H9 (cell line): ENCODE results near the gene NAT16. TPM values are rescaled to one million over a fixed set of nuclear protein-coding genes. Genes with fewer than 3 reads are reported as not detected.

Experiments
- DNase-seq: peaks from one replicate; pipeline ENCODE4 v3.0.0-alpha.2; 2017
- H2AFZ ChIP-seq: one replicate; pipeline ENCODE4 v1.6.1; 2013; ENCODE audit warnings: mild to moderate bottlenecking, low read length, control low read depth, moderate library complexity
- H2AK5ac ChIP-seq: 2 replicates; pipeline ENCODE4 v1.6.1; 2013; ENCODE audit warnings: low read length, control low read depth, mixed read lengths; ENCODE audit not compliant: insufficient read length
- H2BK120ac ChIP-seq: one replicate; pipeline ENCODE4 v1.6.1; 2013; ENCODE audit warnings: low read depth, mild to moderate bottlenecking, low read length, control low read depth, inconsistent platforms; ENCODE audit not compliant: poor library complexity, severe bottlenecking
- H2BK12ac ChIP-seq: 2 replicates; pipeline ENCODE4 v1.6.1; 2013; ENCODE audit warnings: low read length, control low read depth, mixed read lengths, low read depth; ENCODE audit not compliant: insufficient read length
- H2BK15ac ChIP-seq: 2 replicates; pipeline ENCODE4 v1.6.1; 2013; ENCODE audit warnings: low read depth, low read length, control low read depth
- H2BK20ac ChIP-seq: one replicate; pipeline ENCODE4 v1.6.1; 2013; ENCODE audit warnings: low read depth, mild to moderate bottlenecking, low read length, control low read depth, inconsistent platforms; ENCODE audit not compliant: poor library complexity, severe bottlenecking
- H2BK5ac ChIP-seq: 2 replicates; pipeline ENCODE4 v1.6.1; 2013; ENCODE audit warnings: low read length, control low read depth, mixed read lengths; ENCODE audit not compliant: insufficient read length
- H3K14ac ChIP-seq: 2 replicates; pipeline ENCODE4 v1.6.1; 2013; ENCODE audit warnings: low read length, control low read depth; ENCODE audit not compliant: insufficient read depth
- H3K18ac ChIP-seq: 2 replicates; pipeline ENCODE4 v1.6.1; 2013; ENCODE audit warnings: low read depth, mild to moderate bottlenecking, mixed read lengths, low read length, control low read depth; ENCODE audit not compliant: insufficient read length
- H3K23ac ChIP-seq: 2 replicates; pipeline ENCODE4 v1.6.1; 2013; ENCODE audit warnings: low read length, control low read depth, mixed read lengths, low read depth; ENCODE audit not compliant: insufficient read length
- H3K23me2 ChIP-seq: 2 replicates; pipeline ENCODE4 v1.6.1; 2013; ENCODE audit warnings: low read depth, mild to moderate bottlenecking, mixed read lengths, low read length, control low read depth; ENCODE audit not compliant: insufficient read length, poor library complexity, severe bottlenecking
- H3K27ac ChIP-seq: 2 replicates; pipeline ENCODE4 v1.5.1; 2013; ENCODE audit warnings: low read length, control low read depth, mixed read lengths, low read depth; ENCODE audit not compliant: insufficient read length
- H3K27me3 ChIP-seq: 2 replicates; pipeline ENCODE4 v1.6.1; 2013; ENCODE audit warnings: low read length, control low read depth, inconsistent platforms; ENCODE audit not compliant: insufficient read depth
- H3K4ac ChIP-seq: 2 replicates; pipeline ENCODE4 v1.6.1; 2013; ENCODE audit warnings: low read depth, mild to moderate bottlenecking, control low read depth, inconsistent platforms, low read length, moderate library complexity
- H3K4me1 ChIP-seq: 2 replicates; pipeline ENCODE4 v1.6.1; 2013; ENCODE audit warnings: low read length, control low read depth, inconsistent platforms; ENCODE audit not compliant: insufficient read depth
- H3K4me2 ChIP-seq: 2 replicates; pipeline ENCODE4 v1.6.1; 2013; ENCODE audit warnings: low read length, control low read depth, mixed read lengths; ENCODE audit not compliant: insufficient read length, insufficient read depth
- H3K56ac ChIP-seq: 2 replicates; pipeline ENCODE4 v1.6.1; 2013; ENCODE audit warnings: low read depth, mild to moderate bottlenecking, mixed read lengths, low read length, control low read depth; ENCODE audit not compliant: insufficient read length
- H3K79me1 ChIP-seq: 2 replicates; pipeline ENCODE4 v1.6.1; 2013; ENCODE audit warnings: low read depth, mild to moderate bottlenecking, moderate library complexity, low read length, control low read depth, inconsistent platforms; ENCODE audit not compliant: insufficient read depth, poor library complexity, severe bottlenecking
- H3K79me2 ChIP-seq: 2 replicates; pipeline ENCODE4 v1.6.1; 2013; ENCODE audit warnings: low read length, control low read depth, inconsistent platforms; ENCODE audit not compliant: insufficient read depth
- H3K9ac ChIP-seq: 2 replicates; pipeline ENCODE4 v1.6.1; 2013; ENCODE audit warnings: low read length, control low read depth, mixed read lengths; ENCODE audit not compliant: insufficient read length; ENCODE audit errors: extremely low read depth
- H3K9me3 ChIP-seq: one replicate; pipeline ENCODE4 v1.6.1; 2013; ENCODE audit warnings: low read depth, low read length, inconsistent platforms; ENCODE audit not compliant: control insufficient read depth
- H3T11ph ChIP-seq: one replicate; pipeline ENCODE4 v1.6.1; 2013; ENCODE audit warnings: mild to moderate bottlenecking, low read length, control low read depth, inconsistent platforms
- H4K20me1 ChIP-seq: one replicate; pipeline ENCODE4 v1.6.1; 2013; ENCODE audit not compliant: control insufficient read depth, insufficient read length, insufficient read depth
- H4K5ac ChIP-seq: 2 replicates; pipeline ENCODE4 v1.6.1; 2013; ENCODE audit warnings: low read depth, mild to moderate bottlenecking, mixed read lengths, low read length, control low read depth; ENCODE audit not compliant: insufficient read length
- H4K8ac ChIP-seq: replicated peaks from 2 replicates; pipeline ENCODE4 v1.6.1; 2013; ENCODE audit warnings: low read length, control low read depth, mixed read lengths, low read depth; ENCODE audit not compliant: insufficient read length
- H4K91ac ChIP-seq: 2 replicates; pipeline ENCODE4 v1.6.1; 2013; ENCODE audit warnings: low read depth, mild to moderate bottlenecking, moderate library complexity, mixed read lengths, low read length, control low read depth; ENCODE audit not compliant: insufficient read length
- H3K27ac Mint-ChIP-seq, 3 experiments: 2 replicates in 2 of 3; 3 replicates in 1 of 3; pipeline ENCODE4 v1.8.0; 2020 to 2021; ENCODE audit warnings: mixed read lengths in 3 of 3, mild to moderate bottlenecking in 1 of 3, moderate library complexity in 1 of 3
- H3K27me3 Mint-ChIP-seq: 2 replicates; pipeline ENCODE4 v1.8.0; 2021; ENCODE audit warnings: low read depth, mild to moderate bottlenecking, moderate library complexity, mixed read lengths
- H3K36me3 Mint-ChIP-seq, 3 experiments: 2 replicates in 2 of 3; 3 replicates in 1 of 3; pipeline ENCODE4 v1.8.0; 2020 to 2021; ENCODE audit warnings: low read depth in 3 of 3, mixed read lengths in 3 of 3; ENCODE audit not compliant: insufficient read depth in 1 of 3
- H3K4me1 Mint-ChIP-seq, 2 experiments: 2 replicates each; pipeline ENCODE4 v1.8.0; 2020; ENCODE audit warnings: mixed read lengths in 2 of 2
- H3K4me3 Mint-ChIP-seq, 2 experiments: 2 replicates in 1 of 2; 3 replicates in 1 of 2; pipeline ENCODE4 v1.8.0; 2020 to 2021; ENCODE audit warnings: mild to moderate bottlenecking in 2 of 2, mixed read lengths in 2 of 2, moderate library complexity in 1 of 2
- H3K9me3 Mint-ChIP-seq, 2 experiments: 2 replicates in 1 of 2; 3 replicates in 1 of 2; pipeline ENCODE4 v1.8.0; 2020; ENCODE audit warnings: mild to moderate bottlenecking in 2 of 2, mixed read lengths in 2 of 2, moderate library complexity in 1 of 2
- WGBS: extraction: QIAGEN DNeasy Blood & Tissue Kit; methylation state at CpG from one replicate; pipeline ENCODE4 v1.1.7; 2013; ENCODE audit warnings: missing lambda C conversion rate, low lambda C conversion rate, mixed read lengths; ENCODE audit not compliant: insufficient read length; ENCODE audit errors: extremely low coverage; 5-methylcytosine and 5-hydroxymethylcytosine counted together
- total RNA-seq: library from RNA; stranded (reverse); gene quantifications from 2 replicates; pipeline ENCODE4 v1.2.1, GENCODE V29; 2021
- TF ChIP-seq, protein P1 (sequence below): fragments of 200-600 bp; sonication (generic); conservative IDR thresholded peaks from 3 replicates; pipeline ENCODE4 v1.8.0; 2021; ENCODE audit warnings: antibody characterized with exemption, mild to moderate bottlenecking

The NAT16 gene
- total RNA-seq, 1 experiment from 2014 or later = 0.50 TPM

DNA sequence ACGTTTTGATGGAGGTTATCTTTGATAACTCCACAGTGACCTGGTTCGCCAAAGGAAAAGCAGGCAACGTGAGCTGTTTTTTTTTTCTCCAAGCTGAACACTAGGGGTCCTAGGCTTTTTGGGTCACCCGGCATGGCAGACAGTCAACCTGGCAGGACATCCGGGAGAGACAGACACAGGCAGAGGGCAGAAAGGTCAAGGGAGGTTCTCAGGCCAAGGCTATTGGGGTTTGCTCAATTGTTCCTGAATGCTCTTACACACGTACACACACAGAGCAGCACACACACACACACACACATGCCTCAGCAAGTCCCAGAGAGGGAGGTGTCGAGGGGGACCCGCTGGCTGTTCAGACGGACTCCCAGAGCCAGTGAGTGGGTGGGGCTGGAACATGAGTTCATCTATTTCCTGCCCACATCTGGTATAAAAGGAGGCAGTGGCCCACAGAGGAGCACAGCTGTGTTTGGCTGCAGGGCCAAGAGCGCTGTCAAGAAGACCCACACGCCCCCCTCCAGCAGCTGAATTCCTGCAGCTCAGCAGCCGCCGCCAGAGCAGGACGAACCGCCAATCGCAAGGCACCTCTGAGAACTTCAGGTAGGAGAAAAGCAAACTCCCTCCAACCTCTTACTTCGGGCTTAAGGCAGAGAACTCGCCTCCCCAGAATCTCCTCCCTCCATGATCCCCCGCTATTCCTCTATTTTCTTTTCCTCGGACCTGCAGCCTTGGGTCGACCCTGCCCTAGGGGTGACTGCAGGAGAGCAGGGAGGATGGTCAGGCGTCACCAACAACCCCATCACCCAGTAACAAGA is 53.2 kb downstream of the NAT16 start, which contains the start of gene SERPINE1:
TSS of gene SERPINE1 (plus strand) at position 454 of the 809 bp plus-strand sequence. CDS start 1,290 bp downstream, outside the sequence.
- Histone ChIP-seq H3K23ac (no peak within 1 kb of the TSS), H3K4ac (no peak within 1 kb of the TSS), H3K9me3 (no peaks in the 10 kb centered on the region), H3K4me2 (peak within 1 kb of the TSS; percentile 39), H2AFZ (no peak within 1 kb of the TSS), H3K23me2 (no peaks in the 10 kb centered on the region), H3K9ac (no peak within 1 kb of the TSS), H2BK5ac (no peak within 1 kb of the TSS), H3K18ac (peak within 1 kb of the TSS; percentile 63), H4K20me1 (no peaks in the 10 kb centered on the region), H2BK15ac (no peak within 1 kb of the TSS), H4K8ac (no peak within 1 kb of the TSS), H4K91ac (no peak within 1 kb of the TSS), H2BK20ac (no peak within 1 kb of the TSS), H3K27ac (no peak within 1 kb of the TSS), H3K4me1 (peaks cover 13% of the 10 kb centered on the region; the same call in 1 of the 2 replicates), H2BK12ac (no peak within 1 kb of the TSS), H3K27me3 (no peaks in the 10 kb centered on the region), H3T11ph (no peak within 1 kb of the TSS), H2AK5ac (no peak within 1 kb of the TSS), H4K5ac (no peak within 1 kb of the TSS), H3K14ac (peak within 1 kb of the TSS; percentile 49), H3K56ac (no peak within 1 kb of the TSS), H3K79me2 (no peaks in the 10 kb centered on the region), H3K79me1 (no peaks in the 10 kb centered on the region), H2BK120ac (no peak within 1 kb of the TSS)
- Mint-ChIP-seq H3K4me1 (peaks cover 41 to 49% of the 10 kb centered on the region in 2 experiments), H3K9me3 (peaks cover 6 to 7% of the 10 kb centered on the region in 2 experiments; a peak in 3 of 5 replicates), H3K4me3 (peak within 1 kb of the TSS; percentile 56 to 73), H3K27me3 (peaks cover 7% of the 10 kb centered on the region), H3K36me3 (peaks cover 0 to 10% (median 5%) of the 10 kb centered on the region in 3 experiments; a peak in 4 of 7 replicates), H3K27ac (peak within 1 kb of the TSS in 2 of 3 experiments; percentile 5 to 91; a peak in 4 of 7 replicates)
- peak; percentile 87 for DNase-seq
- no CpG with 5 or more reads among the region's 22 CpGs for WGBS
- TF ChIP-seq, protein P1, sequence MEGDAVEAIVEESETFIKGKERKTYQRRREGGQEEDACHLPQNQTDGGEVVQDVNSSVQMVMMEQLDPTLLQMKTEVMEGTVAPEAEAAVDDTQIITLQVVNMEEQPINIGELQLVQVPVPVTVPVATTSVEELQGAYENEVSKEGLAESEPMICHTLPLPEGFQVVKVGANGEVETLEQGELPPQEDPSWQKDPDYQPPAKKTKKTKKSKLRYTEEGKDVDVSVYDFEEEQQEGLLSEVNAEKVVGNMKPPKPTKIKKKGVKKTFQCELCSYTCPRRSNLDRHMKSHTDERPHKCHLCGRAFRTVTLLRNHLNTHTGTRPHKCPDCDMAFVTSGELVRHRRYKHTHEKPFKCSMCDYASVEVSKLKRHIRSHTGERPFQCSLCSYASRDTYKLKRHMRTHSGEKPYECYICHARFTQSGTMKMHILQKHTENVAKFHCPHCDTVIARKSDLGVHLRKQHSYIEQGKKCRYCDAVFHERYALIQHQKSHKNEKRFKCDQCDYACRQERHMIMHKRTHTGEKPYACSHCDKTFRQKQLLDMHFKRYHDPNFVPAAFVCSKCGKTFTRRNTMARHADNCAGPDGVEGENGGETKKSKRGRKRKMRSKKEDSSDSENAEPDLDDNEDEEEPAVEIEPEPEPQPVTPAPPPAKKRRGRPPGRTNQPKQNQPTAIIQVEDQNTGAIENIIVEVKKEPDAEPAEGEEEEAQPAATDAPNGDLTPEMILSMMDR = peak; percentile 44
